Retina (tissue), 1 donor: ENCODE results near the gene GK.
"Not testable (repeated sequence)": the region's sequence is repeated elsewhere in the genome, so short reads cannot be mapped to it uniquely, and the experiment has no call there.

Experiments
- DNase-seq: peaks from one replicate; pipeline ENCODE4 v3.0.0-alpha.2; 2016

GK gene

GRCh38 chrX:30713061-30713525, 59.9 kb downstream of the GK start:
- DNase-seq: peak; percentile 22

- no peak for DNase-seq
These were observed 60.9 kb downstream of the GK start for GRCh38 chrX:30714138-30714537.

GRCh38 chrX:30715976-30716375, 62.8 kb downstream of the GK start:
- no peak for DNase-seq

- DNase-seq: no peak
These were observed 80.8 kb downstream of the GK start for GRCh38 chrX:30733852-30734660.

GRCh38 chrX:30734782-30735181, 81.6 kb downstream of the GK start:
- no peak for DNase-seq

- peak; percentile 31 for DNase-seq
These were observed 82.6 kb downstream of the GK start for GRCh38 chrX:30735839-30736238.

- no peak for DNase-seq
These were observed 88.3 kb downstream of the GK start for GRCh38 chrX:30741545-30741944.

- no peak for DNase-seq
These were observed 95.2 kb downstream of the GK start for GRCh38 chrX:30748342-30748960.

- DNase-seq: no peak
These were observed 98.3 kb downstream of the GK start for GRCh38 chrX:30751497-30751896.

- no peak for DNase-seq
These were observed 109.5 kb downstream of the GK start for GRCh38 chrX:30762755-30763154.

- not testable (repeated sequence) for DNase-seq
These were observed 120.5 kb downstream of the GK start for GRCh38 chrX:30773764-30774163.

GRCh38 chrX:30777575-30777974, 124.4 kb downstream of the GK start:
- no peak for DNase-seq

GRCh38 chrX:30779453-30780030, 126.3 kb downstream of the GK start:
- no peak for DNase-seq
